ENCODE data around the gene CARNS1. TPM values are rescaled to one million over a fixed set of nuclear protein-coding genes. Genes with fewer than 3 reads are reported as not detected.
A peak's percentile ranks its signal among the peaks of the same experiment; 100 is the strongest.

The CARNS1 gene
- total and polyA plus RNA-seq, 9 of the 15 experiments (the other 6 are each of a cell fraction or from before 2014, with no cell fraction given), result 0.01 to 0.18 (median 0.06) TPM; not detected in 3

DNA sequence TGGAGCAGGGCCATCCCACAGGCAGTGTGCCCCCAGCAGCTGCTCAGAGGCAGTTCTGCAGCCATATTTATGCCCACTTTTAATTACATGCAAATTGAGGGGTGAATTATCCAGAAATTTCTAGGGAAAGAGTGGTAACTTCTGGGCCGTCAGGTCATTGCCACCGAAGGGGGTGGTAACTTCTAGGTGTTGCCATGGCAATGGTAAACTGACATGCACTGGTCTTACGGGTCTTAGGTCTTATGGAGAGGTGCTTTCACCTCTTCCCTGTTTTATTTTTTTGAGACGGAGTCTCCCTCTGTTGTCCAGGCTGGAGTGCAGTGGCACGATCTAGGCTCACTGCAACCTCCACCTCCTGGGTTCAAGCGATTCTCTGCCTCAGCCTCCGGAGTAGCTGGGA, 57.4 kb downstream of the CARNS1 start:
- in situ Hi-C loops (cut with MboI), result no loop called here
- ChIA-PET CTCF (ENCODE audit: low intra/inter-chr PET ratio) (no interaction called here), POLR2A (interaction anchor here (0.9 kb wide), 1 partner anchor 135 kb away, joined by 3 read pairs; no protein-coding TSS in a partner anchor)

More for the DNA sequence above, 57.4 kb downstream of the CARNS1 start:
- intact Hi-C loops (cut with micrococcal nuclease), result loop anchor here (5.0 kb wide), 1 partner anchor 34 kb away; the partner anchor contains the start of genes CDK2AP2 and PITPNM1
- WGBS (ENCODE audit: insufficient coverage, low coverage, missing lambda C conversion rate), result 78% methylated on average over 7 of the region's 7 CpGs
- FAIRE-seq (no peak), ATAC-seq (no peak), DNase-seq (ENCODE audit: extremely low read depth in 1 of 4, low spot score in 3 of 4) (no peak)
- TF ChIP-seq PHB (CRISPR knock-in tag; IDR thresholded peaks at IDR 0.05) (no peak), TAL1 (IDR thresholded peaks at IDR 0.05) (no peak), BHLHE40 (IDR thresholded peaks at IDR 0.05; ENCODE audit: low read length) (no peak), RFX1 (IDR thresholded peaks at IDR 0.05) (peak; percentile 82; the same call in 1 of the 2 replicates), FOXK2 (conservative IDR thresholded peaks at IDR 0.05 in 1 of 2, IDR thresholded peaks at IDR 0.05 in 1 of 2; ENCODE audit: low read depth in 2 of 2) (no peak)
- TF ChIP-seq, protein P1, sequence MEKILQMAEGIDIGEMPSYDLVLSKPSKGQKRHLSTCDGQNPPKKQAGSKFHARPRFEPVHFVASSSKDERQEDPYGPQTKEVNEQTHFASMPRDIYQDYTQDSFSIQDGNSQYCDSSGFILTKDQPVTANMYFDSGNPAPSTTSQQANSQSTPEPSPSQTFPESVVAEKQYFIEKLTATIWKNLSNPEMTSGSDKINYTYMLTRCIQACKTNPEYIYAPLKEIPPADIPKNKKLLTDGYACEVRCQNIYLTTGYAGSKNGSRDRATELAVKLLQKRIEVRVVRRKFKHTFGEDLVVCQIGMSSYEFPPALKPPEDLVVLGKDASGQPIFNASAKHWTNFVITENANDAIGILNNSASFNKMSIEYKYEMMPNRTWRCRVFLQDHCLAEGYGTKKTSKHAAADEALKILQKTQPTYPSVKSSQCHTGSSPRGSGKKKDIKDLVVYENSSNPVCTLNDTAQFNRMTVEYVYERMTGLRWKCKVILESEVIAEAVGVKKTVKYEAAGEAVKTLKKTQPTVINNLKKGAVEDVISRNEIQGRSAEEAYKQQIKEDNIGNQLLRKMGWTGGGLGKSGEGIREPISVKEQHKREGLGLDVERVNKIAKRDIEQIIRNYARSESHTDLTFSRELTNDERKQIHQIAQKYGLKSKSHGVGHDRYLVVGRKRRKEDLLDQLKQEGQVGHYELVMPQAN (IDR thresholded peaks at IDR 0.05; ENCODE audit: borderline replicate concordance), result no peak
- TF ChIP-seq, protein P2, sequence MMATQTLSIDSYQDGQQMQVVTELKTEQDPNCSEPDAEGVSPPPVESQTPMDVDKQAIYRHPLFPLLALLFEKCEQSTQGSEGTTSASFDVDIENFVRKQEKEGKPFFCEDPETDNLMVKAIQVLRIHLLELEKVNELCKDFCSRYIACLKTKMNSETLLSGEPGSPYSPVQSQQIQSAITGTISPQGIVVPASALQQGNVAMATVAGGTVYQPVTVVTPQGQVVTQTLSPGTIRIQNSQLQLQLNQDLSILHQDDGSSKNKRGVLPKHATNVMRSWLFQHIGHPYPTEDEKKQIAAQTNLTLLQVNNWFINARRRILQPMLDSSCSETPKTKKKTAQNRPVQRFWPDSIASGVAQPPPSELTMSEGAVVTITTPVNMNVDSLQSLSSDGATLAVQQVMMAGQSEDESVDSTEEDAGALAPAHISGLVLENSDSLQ (IDR thresholded peaks at IDR 0.05), result peak; percentile 70
- TF ChIP-seq, protein P3, sequence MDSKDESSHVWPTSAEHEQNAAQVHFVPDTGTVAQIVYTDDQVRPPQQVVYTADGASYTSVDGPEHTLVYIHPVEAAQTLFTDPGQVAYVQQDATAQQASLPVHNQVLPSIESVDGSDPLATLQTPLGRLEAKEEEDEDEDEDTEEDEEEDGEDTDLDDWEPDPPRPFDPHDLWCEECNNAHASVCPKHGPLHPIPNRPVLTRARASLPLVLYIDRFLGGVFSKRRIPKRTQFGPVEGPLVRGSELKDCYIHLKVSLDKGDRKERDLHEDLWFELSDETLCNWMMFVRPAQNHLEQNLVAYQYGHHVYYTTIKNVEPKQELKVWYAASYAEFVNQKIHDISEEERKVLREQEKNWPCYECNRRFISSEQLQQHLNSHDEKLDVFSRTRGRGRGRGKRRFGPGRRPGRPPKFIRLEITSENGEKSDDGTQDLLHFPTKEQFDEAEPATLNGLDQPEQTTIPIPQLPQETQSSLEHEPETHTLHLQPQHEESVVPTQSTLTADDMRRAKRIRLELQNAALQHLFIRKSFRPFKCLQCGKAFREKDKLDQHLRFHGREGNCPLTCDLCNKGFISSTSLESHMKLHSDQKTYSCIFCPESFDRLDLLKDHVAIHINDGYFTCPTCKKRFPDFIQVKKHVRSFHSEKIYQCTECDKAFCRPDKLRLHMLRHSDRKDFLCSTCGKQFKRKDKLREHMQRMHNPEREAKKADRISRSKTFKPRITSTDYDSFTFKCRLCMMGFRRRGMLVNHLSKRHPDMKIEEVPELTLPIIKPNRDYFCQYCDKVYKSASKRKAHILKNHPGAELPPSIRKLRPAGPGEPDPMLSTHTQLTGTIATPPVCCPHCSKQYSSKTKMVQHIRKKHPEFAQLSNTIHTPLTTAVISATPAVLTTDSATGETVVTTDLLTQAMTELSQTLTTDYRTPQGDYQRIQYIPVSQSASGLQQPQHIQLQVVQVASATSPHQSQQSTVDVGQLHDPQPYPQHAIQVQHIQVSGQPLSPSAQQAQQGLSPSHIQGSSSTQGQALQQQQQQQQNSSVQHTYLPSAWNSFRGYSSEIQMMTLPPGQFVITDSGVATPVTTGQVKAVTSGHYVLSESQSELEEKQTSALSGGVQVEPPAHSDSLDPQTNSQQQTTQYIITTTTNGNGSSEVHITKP (IDR thresholded peaks at IDR 0.05; ENCODE audit: partially characterized antibody), result no peak
- TF ChIP-seq, protein P4, sequence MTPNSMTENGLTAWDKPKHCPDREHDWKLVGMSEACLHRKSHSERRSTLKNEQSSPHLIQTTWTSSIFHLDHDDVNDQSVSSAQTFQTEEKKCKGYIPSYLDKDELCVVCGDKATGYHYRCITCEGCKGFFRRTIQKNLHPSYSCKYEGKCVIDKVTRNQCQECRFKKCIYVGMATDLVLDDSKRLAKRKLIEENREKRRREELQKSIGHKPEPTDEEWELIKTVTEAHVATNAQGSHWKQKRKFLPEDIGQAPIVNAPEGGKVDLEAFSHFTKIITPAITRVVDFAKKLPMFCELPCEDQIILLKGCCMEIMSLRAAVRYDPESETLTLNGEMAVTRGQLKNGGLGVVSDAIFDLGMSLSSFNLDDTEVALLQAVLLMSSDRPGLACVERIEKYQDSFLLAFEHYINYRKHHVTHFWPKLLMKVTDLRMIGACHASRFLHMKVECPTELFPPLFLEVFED (CRISPR knock-in tag; conservative IDR thresholded peaks at IDR 0.05), result no peak
- Histone ChIP-seq H3K4me2 (ENCODE audit: insufficient read depth, low read length) (no peak overlapping the region), H3K27me3 (ENCODE audit: control insufficient read depth in 2 of 2, insufficient read depth in 2 of 2, low read length in 2 of 2) (no peaks in the 10 kb centered on the region), H3K36me3 (ENCODE audit: control insufficient read depth, insufficient read depth, low read length) (no peaks in the 10 kb centered on the region), H4K20me1 (replicated peaks; ENCODE audit: control insufficient read depth, insufficient read depth, low read length) (no peaks in the 10 kb centered on the region), H3K79me2 (ENCODE audit: control insufficient read depth, insufficient read depth, low read length) (peaks cover 4% of the 10 kb centered on the region; the same call in 1 of the 3 replicates), H3K4me3 (no peak overlapping the region), H3K9ac (ENCODE audit: insufficient read depth in 1 of 2, low read depth in 2 of 2, low read length in 2 of 2) (peak overlapping the region in 1 of 2 experiments; percentile 53; a peak in 1 of 4 replicates), H2AFZ (ENCODE audit: low read depth, low read length) (0 out of 2 replicates have a peak overlapping the region, but pooled peaks have one; percentile 19), H3K9me1 (ENCODE audit: control insufficient read depth, insufficient read depth, low read length) (no peaks in the 10 kb centered on the region), H3K9me3 (replicated peaks; ENCODE audit: control insufficient read depth, insufficient read depth, low read depth, low read length) (no peaks in the 10 kb centered on the region; the same call in 1 of the 2 replicates), H3K4me1 (replicated peaks in 1 of 2; ENCODE audit: control insufficient read depth in 2 of 2, insufficient read depth in 2 of 2, low read length in 2 of 2) (peaks cover 14 to 36% of the 10 kb centered on the region in 2 experiments; a peak in 4 of 5 replicates), H3K27ac (ENCODE audit: extremely low read depth, low read depth, low read length) (no peak overlapping the region)
- BruUV-seq (replicated peaks), result no TSS peak

All from K562 (cell line).